GM18951 (cell line): Measurements from ENCODE around the gene TCP11.
"Not testable (repeated sequence)": the region's sequence is repeated elsewhere in the genome, so short reads cannot be mapped to it uniquely, and the experiment has no call there.

Experiments used
- POLR2A ChIP-seq: IDR thresholded peaks from 4 replicates; pipeline ENCODE4 v1.6.1; 2011; ENCODE audit warnings: mild to moderate bottlenecking; ENCODE audit not compliant: insufficient read length, insufficient read depth; ENCODE audit errors: extremely low read depth
- in situ Hi-C: fragments of 300-500 bp; cut with MboI; formaldehyde crosslinking; loops from one replicate; pipeline ENCODE4 v1.12.0; 2022; ENCODE audit warnings: low sequenced_read_pairs, mixed read lengths, inconsistent platforms; ENCODE audit not compliant: unreplicated experiment

TCP11 gene

DNA sequence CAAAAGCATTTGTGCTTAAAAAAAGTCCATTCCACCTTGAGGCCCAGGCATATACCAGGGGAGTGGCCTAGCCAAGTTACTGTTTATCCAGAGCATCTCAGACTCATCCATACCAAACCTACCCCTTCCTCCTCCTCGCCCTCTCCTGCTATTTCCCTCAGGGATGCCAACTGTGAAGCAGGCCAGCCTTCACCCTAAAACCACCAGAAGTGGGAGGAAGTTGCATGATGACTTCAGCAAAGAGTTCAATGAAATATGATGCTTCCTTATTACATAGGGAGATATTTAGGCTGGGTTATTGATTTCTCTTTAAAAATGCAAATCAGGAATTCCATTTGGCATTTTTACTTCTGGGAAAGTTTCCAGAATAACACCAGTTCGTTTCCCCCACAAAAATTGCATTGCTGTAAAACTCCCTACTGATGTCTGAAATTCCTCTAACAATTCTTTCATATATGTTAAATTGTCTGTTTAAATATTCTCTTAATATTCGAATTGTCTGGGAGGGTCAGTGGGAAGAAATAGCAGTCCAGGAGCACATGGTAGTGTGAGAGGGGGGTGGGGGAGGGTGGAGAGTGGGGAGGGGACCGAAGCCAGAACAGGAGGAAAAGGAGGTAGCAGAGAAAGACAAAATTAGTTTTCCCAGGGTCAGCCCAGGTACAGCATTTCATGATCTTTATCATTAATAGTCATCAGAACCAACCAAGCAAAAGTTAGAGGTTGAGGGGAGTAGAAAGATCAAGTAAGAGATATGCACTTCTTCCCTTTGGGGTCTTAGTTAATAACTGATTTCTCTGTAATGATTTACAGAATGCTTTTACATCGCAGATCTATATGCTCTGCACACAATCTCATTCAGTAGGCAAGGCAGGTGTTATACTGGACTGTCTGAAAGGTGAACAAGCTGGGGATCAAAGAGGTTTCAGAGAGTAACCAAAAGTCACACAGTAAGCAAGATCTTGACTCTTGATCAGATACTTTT is 1.7 kb upstream of the TCP11 start:
- TF ChIP-seq POLR2A: no peak
- in situ Hi-C loops: no loop called here

DNA sequence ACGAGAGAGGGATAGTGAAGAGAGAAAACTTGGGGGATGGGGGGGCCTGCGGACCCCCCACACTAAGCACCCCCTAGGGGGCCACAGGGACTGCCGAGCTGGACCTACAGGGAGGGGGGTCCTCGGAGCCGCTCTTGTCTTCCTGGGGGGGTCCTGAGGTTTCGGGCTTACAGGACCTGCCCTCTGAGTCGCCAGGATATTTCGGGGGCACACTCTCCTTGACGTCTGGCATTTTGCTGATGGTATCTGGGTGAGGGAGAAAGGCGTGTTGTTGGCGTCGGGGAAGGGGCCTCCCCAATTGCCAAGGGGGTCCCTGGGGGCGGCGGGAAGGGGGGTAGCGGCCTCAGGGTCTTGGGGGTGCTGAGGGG is 516 bp downstream of the TCP11 start:
- in situ Hi-C loops: no loop called here
- TF ChIP-seq POLR2A: no peak

DNA sequence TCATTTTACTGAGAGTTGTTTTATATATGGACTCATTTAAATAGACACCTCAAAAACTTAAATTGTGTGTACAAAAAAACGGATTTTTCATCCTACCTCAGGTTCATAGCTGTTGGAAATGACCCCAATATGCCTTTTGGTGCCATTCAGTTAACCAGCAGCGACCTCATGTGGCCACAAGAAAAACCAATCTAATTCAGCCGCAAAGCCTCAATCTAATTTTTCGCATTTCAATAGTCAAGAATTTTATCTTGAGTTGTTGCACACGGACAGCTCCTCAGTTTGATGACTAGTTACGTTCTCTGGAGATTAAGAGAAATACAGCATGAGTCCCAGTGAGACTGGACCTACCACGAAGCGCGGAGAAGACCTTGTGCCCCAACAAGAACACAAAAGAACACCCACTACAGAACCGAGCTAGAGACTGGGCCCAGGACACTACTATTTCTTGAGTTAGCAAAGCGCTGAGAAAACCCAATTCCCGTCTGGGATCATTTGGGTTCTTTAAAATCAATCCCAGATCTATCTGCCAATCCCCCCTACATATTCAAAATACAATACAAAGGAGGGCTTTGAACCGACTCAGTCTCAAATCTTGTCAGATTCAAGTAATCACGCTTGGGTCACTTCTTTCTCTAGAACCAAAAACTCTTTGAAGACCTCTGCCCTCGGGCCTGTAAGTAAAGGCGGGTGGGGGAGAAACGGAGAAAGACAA is 1.1 kb downstream of the TCP11 start:
- TF ChIP-seq POLR2A: no peak
- in situ Hi-C loops: loop anchor here (5.0 kb wide), 1 partner anchor 148 kb away; no protein-coding TSS in a partner anchor

DNA sequence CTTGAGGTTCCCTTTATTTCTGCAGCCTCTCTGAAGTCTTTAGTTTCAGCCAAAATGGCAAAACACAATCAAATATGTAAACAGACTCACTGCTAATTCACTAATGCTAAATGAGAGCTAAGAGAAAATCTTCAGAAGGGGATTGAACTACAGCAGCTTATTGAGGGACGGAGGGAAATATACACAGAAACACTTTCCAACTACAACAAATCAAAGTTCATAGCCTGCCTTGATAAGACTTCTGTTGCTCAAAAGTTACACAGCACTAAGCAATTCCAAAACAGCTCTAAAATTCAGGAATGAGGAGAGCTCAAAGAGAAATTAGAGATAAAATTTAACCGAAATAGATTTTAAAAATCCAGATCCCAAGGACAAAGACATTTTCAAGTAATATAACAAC is 1.7 kb downstream of the TCP11 start:
- TF ChIP-seq POLR2A: no peak
- in situ Hi-C loops: loop anchor here (5.0 kb wide), 1 partner anchor 147 kb away; no protein-coding TSS in a partner anchor

DNA sequence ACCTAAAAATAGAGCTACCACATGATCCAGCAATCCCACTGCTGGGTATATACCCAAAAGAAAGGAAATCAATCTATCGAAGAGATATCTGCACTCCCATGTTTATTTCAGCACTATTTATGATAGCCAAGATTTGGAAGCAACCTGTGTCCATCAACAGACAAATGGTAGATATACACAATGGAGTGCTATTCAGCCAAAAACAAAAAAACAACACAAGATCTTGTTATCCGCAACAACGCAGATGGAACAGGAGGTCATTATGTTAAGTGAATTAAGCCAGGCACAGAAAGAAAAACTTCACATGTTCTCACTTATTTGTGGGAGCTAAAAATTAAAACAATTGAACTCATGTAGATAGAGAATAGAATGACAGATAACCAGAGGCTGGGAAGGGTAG is 2.9 kb downstream of the TCP11 start:
- in situ Hi-C loops: loop anchor here (5.0 kb wide), 1 partner anchor 146 kb away; no protein-coding TSS in a partner anchor

DNA sequence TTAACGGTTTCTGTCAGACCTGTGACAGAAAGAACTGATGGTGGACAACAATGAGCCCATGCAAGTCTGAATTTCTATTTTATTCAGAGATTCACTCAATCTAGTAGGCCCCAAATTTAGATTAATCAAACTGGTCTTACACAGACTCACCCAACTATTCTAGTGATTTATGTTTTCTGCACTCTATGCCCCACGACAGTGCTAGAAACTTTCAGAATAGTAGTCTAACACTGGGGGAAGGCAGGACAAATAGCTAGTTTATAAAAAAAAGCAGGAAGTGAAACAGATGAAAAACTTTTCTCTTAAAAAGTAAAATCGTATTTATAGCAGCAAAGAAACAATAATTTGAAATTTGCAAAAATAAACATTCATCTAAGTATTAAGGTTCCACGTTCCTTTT is 5.0 kb downstream of the TCP11 start:
- no peak for TF ChIP-seq POLR2A
- in situ Hi-C loops: loop anchor here (5.0 kb wide), 1 partner anchor 144 kb away; no protein-coding TSS in a partner anchor

DNA sequence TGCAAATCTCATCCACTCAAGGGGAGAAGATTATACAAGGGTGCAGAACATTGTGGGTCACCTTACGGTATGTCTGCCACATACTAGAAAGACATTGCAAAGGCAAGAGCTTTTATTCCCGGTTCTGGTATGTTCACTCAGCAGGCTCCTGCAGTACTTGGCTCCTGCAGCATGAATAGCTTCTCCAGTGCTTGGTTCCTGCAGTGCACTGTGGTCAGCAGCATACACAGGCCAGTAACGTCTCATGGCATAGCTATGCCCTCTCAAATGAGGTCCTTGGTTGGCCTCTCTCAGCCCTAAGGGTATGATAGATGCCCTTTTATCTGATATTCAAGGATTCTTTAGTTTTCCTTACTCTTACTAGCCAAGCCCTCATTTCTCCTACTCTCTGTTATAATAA is 12.6 kb downstream of the TCP11 start:
- TF ChIP-seq POLR2A: no peak
- in situ Hi-C loops: no loop called here

DNA sequence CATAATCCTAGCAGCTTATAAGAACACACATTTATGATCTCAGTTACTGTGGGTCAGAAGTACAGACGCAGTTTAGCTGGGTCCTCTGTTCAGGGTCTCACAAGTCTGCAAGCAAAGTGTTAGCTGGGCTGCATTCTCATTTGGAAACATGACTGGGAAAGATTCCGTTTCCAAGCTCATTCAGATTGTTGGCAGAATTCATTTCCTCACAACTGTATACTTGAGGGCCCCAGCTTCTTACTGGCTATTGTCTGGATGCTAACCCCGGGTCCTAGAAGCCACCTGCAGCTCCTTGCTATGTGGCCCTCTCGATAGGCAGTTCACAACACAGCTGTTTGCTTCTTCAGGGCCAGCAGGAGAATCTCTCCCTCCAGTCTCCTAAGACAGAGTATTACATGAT is 13.1 kb downstream of the TCP11 start:
- in situ Hi-C loops: no loop called here
- no peak for TF ChIP-seq POLR2A

DNA sequence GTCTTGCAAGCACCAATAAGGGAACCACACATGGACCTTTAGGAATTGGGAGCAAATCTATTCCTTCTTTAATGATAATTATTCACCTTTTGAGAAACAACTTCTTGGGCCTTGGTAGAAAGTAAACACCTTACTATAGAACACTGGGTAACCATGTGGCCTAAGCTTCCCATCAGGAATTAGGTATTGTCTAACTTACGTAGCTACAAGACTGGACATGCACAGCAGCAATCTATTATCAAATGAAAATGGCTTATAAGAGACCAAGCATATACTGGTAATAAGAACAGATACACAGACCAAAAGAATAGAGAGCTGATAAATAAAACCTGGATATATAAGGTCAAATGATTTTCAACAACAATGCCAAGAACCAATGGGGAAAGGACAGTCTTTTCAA is 16.8 kb downstream of the TCP11 start:
- TF ChIP-seq POLR2A: no peak
- in situ Hi-C loops: no loop called here

DNA sequence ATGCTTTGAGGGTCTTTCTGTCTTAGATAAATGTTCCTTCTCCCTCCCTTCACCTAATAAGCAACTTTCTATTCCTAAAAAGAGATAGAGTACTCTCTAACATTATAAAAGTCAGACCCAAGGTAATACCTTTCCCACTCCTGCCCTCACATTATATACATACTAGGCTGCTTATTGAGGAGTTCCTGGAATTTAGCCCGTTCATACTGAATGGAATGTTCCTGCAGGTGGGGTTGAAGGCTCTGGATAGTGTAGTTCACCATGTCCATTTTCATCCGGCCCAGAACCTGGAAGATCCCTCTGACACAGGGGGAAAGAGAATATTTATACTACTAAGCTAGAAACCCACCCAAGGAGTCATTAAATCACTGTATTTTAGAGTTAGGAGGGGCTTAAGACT is 20.4 kb downstream of the TCP11 start:
- in situ Hi-C loops: no loop called here

DNA sequence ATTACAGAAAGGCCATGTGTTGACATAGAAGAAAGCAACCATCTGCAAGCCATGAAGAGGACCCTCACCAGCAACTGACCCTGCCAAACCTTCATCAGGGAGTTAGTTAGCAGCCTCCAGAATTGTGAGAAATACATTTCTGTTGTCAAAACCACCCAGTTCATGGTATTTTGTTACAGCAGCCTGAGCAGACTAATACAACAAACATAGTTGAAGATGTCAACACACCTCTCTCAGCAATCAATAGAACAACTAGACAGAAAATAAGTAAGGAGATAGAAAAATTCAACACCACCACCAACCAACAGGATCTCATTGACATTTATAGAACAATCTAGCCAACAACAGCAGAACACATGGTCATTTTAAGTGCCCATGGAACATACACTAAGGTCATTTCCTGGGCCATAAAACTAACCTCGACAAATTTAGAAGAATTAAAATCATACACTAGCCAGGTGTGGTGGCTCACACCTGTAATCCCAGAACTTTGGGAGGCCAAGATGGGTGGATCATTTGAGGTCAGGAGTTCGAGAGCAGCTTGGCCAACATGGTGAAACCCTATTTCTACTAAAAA is 32.7 kb downstream of the TCP11 start:
- no peak for TF ChIP-seq POLR2A

More for the DNA sequence above, 20.4 kb downstream of the TCP11 start:
- TF ChIP-seq POLR2A: no peak

DNA sequence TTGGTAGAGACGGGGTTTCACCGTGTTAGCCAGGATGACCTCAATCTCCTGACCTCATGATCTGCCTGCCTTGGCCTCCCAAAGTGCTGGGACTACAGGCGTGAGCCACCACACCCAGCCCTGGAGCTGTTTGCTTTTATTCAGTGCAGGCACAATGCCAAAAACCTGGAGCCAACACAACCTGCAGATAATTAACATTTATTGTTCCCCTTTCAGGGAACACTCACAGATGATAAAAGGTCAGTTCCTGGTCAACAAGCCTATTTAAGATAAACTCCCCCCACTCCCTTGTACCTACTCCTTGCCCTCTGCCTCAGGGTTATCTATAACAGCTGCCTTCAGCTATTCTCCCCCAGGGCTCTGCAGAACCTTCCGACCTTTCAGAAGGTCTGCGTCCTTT is 33.4 kb downstream of the TCP11 start:
- in situ Hi-C loops: not testable (repeated sequence)

More for the DNA sequence above, 32.7 kb downstream of the TCP11 start:
- in situ Hi-C loops: no loop called here

DNA sequence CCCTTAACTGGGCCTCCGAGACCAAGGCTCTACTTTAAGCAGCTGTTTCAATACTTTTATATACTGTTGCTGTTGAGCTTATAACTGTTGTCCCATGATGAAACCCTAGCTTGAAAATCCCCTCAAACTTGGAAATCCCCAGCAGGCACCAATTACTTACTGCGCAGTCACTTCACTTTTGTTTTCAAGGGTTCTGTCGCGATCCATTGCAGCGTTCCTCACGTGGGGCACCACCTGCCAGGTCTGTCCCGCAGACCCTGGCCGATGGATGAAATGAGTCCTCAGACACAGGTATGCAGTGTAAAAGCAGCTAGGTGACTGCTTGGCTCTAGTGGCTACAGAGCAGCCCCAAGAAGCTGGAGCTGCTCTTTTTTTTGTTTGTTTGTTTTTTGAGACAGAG is 33.9 kb downstream of the TCP11 start:
- in situ Hi-C loops: not testable (repeated sequence)

DNA sequence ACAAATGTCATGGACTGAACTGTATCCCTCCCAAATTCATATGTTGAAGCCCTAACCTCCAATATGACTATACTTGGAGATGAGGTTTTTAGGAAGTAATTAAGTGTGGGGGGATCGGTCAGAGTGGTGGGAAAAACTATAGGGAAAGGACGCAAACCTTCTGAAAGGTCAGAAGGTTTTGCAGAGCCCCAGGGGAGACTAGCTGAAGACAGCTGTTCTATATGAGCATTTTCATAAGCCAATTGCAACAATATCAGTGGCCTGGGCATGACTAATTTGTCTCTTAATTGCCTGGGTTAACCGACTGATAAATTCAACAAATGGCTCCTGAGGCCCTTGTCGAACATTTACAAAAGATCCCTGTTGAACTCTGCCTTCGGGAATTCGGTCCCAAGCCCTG is 35.1 kb downstream of the TCP11 start:
- in situ Hi-C loops: not testable (repeated sequence)

DNA sequence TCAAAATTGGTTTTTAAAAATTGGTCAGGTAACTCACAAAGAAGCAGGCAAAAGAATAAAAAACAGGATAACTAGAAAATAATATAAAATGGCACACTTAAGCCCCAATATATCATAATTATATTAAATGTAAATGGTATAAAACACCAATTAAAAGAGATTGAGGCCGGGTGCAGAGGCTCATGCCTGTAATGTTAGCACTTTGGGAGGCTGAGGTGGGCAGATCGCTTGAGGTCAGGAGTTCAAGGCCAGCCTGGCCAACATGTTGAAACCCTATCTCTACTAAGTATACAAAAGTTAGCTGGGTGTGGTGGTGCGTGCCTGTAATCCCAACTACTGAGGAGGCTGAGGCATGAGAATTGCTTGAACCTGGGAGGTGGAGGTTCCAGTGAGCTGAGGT is 36.1 kb downstream of the TCP11 start:
- TF ChIP-seq POLR2A: no peak
- in situ Hi-C loops: no loop called here
